BLaER1 (cell line): ENCODE results near the gene BID.
A peak's percentile ranks its signal among the peaks of the same experiment; 100 is the strongest.
"Not testable (repeated sequence)": the region's sequence is repeated elsewhere in the genome, so short reads cannot be mapped to it uniquely, and the experiment has no call there.

Source experiments
- H3K27ac ChIP-seq: shearing (Covaris generic); formaldehyde crosslinking; 2 replicates; pipeline ENCODE4 v1.8.1; 2022
- H3K27me3 ChIP-seq: shearing (Covaris generic); formaldehyde crosslinking; 2 replicates; pipeline ENCODE4 v1.8.1; 2022
- H3K36me3 ChIP-seq: shearing (Covaris generic); formaldehyde crosslinking; 2 replicates; pipeline ENCODE4 v1.8.1; 2022
- H3K4me1 ChIP-seq: shearing (Covaris generic); formaldehyde crosslinking; 2 replicates; pipeline ENCODE4 v1.8.1; 2022
- H3K4me2 ChIP-seq: shearing (Covaris generic); formaldehyde crosslinking; 2 replicates; pipeline ENCODE4 v1.8.1; 2022
- H3K4me3 ChIP-seq: shearing (Covaris generic); formaldehyde crosslinking; 2 replicates; pipeline ENCODE4 v1.8.1; 2022
- H3K9ac ChIP-seq: shearing (Covaris generic); formaldehyde crosslinking; 2 replicates; pipeline ENCODE4 v1.8.1; 2022
- H3K9me3 ChIP-seq: shearing (Covaris generic); formaldehyde crosslinking; 2 replicates; pipeline ENCODE4 v1.8.1; 2022
- H4K20me1 ChIP-seq: shearing (Covaris generic); formaldehyde crosslinking; 2 replicates; pipeline ENCODE4 v1.8.1; 2022
- Cebpa-rat ChIP-seq: shearing (Covaris generic); IDR thresholded peaks from 2 replicates; pipeline ENCODE4 v1.8.1; 2022

The BID gene

GRCh38 chr22:17772958-17773605 lies 1.2 kb downstream of the BID start:
- Histone ChIP-seq H3K9me3 (no peaks in the 10 kb centered on the region), H3K27me3 (no peaks in the 10 kb centered on the region), H3K4me3 (peak overlapping the region; percentile 74), H3K27ac (peak overlapping the region; percentile 97), H3K9ac (peak overlapping the region; percentile 94), H3K36me3 (peaks cover 19% of the 10 kb centered on the region; the same call in 1 of the 2 replicates), H3K4me2 (peak overlapping the region; percentile 96), H4K20me1 (peaks cover 47% of the 10 kb centered on the region), H3K4me1 (peaks cover 84% of the 10 kb centered on the region)
- no peak for TF ChIP-seq Cebpa-rat

- H3K4me2 ChIP-seq = peak overlapping the region; percentile 96
- H3K27me3 ChIP-seq = no peaks in the 10 kb centered on the region
- H4K20me1 ChIP-seq = peaks cover 54% of the 10 kb centered on the region
- H3K4me1 ChIP-seq = peaks cover 87% of the 10 kb centered on the region
- peak overlapping the region; percentile 74 for H3K4me3 ChIP-seq
- peaks cover 19% of the 10 kb centered on the region; the same call in 1 of the 2 replicates for H3K36me3 ChIP-seq
- TF ChIP-seq Cebpa-rat = no peak
- H3K27ac ChIP-seq = peak overlapping the region; percentile 97
- H3K9ac ChIP-seq = peak overlapping the region; percentile 94
- no peaks in the 10 kb centered on the region for H3K9me3 ChIP-seq
Observed at GRCh38 chr22:17772249-17772957, 1.9 kb downstream of the BID start.

GRCh38 chr22:17770180-17771077 lies 3.8 kb downstream of the BID start:
- Histone ChIP-seq H3K4me3 (no peak overlapping the region), H4K20me1 (peaks cover 71% of the 10 kb centered on the region), H3K36me3 (peaks cover 22% of the 10 kb centered on the region), H3K27me3 (no peaks in the 10 kb centered on the region), H3K4me2 (peak overlapping the region; percentile 96), H3K9ac (peak overlapping the region; percentile 68), H3K4me1 (peaks cover 74% of the 10 kb centered on the region), H3K27ac (peak overlapping the region; percentile 97), H3K9me3 (no peaks in the 10 kb centered on the region)
- no peak for TF ChIP-seq Cebpa-rat

- Histone ChIP-seq H3K27me3 (no peaks in the 10 kb centered on the region), H3K4me2 (peak overlapping the region; percentile 96), H3K27ac (peak overlapping the region; percentile 97), H3K36me3 (peaks cover 22% of the 10 kb centered on the region), H3K9ac (peak overlapping the region; percentile 6; the same call in 1 of the 2 replicates), H4K20me1 (peaks cover 78% of the 10 kb centered on the region), H3K4me3 (no peak overlapping the region), H3K4me1 (peaks cover 73% of the 10 kb centered on the region), H3K9me3 (no peaks in the 10 kb centered on the region)
- no peak for TF ChIP-seq Cebpa-rat
Observed at GRCh38 chr22:17769716-17770082, 4.6 kb downstream of the BID start.

GRCh38 chr22:17769013-17769715 lies 5.1 kb downstream of the BID start:
- Histone ChIP-seq H3K4me3 (no peak overlapping the region), H3K4me1 (peaks cover 75% of the 10 kb centered on the region), H3K9ac (peak overlapping the region; percentile 6; the same call in 1 of the 2 replicates), H4K20me1 (peaks cover 84% of the 10 kb centered on the region), H3K9me3 (no peaks in the 10 kb centered on the region), H3K27me3 (no peaks in the 10 kb centered on the region), H3K4me2 (peak overlapping the region; percentile 96), H3K36me3 (peaks cover 22% of the 10 kb centered on the region), H3K27ac (peak overlapping the region; percentile 97)
- TF ChIP-seq Cebpa-rat = no peak

GRCh38 chr22:17767233-17768065 lies 6.8 kb downstream of the BID start:
- H3K4me2 ChIP-seq = peak overlapping the region; percentile 49; the same call in 1 of the 2 replicates
- peaks cover 75% of the 10 kb centered on the region for H3K4me1 ChIP-seq
- H3K4me3 ChIP-seq = no peak overlapping the region
- no peak overlapping the region for H3K27ac ChIP-seq
- no peaks in the 10 kb centered on the region for H3K9me3 ChIP-seq
- H3K9ac ChIP-seq = no peak overlapping the region
- peaks cover 22% of the 10 kb centered on the region for H3K36me3 ChIP-seq
- no peak for TF ChIP-seq Cebpa-rat
- no peaks in the 10 kb centered on the region for H3K27me3 ChIP-seq
- H4K20me1 ChIP-seq = peaks cover 90% of the 10 kb centered on the region

- not testable (repeated sequence) for H3K4me3 ChIP-seq, H3K9me3 ChIP-seq, H3K9ac ChIP-seq, H3K27ac ChIP-seq, H3K27me3 ChIP-seq
- H3K4me1 ChIP-seq = peaks cover 66% of the 10 kb centered on the region
- peak overlapping the region; percentile 59 for H3K4me2 ChIP-seq
- H3K36me3 ChIP-seq = peaks cover 28% of the 10 kb centered on the region
- H4K20me1 ChIP-seq = peaks cover 94% of the 10 kb centered on the region
Observed at GRCh38 chr22:17764852-17765251, 9.4 kb downstream of the BID start.

- H3K9ac ChIP-seq = 0 out of 2 replicates have a peak overlapping the region, but pooled peaks have one; percentile 10
- H3K27me3 ChIP-seq = no peaks in the 10 kb centered on the region
- peaks cover 94% of the 10 kb centered on the region for H4K20me1 ChIP-seq
- TF ChIP-seq Cebpa-rat = no peak
- H3K36me3 ChIP-seq = peaks cover 22% of the 10 kb centered on the region
- no peaks in the 10 kb centered on the region for H3K9me3 ChIP-seq
- peaks cover 58% of the 10 kb centered on the region for H3K4me1 ChIP-seq
- peak overlapping the region; percentile 59 for H3K4me2 ChIP-seq
- H3K27ac ChIP-seq = no peak overlapping the region
- no peak overlapping the region for H3K4me3 ChIP-seq
Observed at GRCh38 chr22:17764036-17764435, 10.2 kb downstream of the BID start.

- H3K4me2 ChIP-seq = peak overlapping the region; percentile 59; the same call in 1 of the 2 replicates
- not testable (repeated sequence) for H3K4me3 ChIP-seq, H3K9me3 ChIP-seq, H3K27ac ChIP-seq, H3K9ac ChIP-seq, H3K27me3 ChIP-seq
- peaks cover 97% of the 10 kb centered on the region for H4K20me1 ChIP-seq
- H3K4me1 ChIP-seq = peaks cover 52% of the 10 kb centered on the region
- peaks cover 23% of the 10 kb centered on the region for H3K36me3 ChIP-seq
Observed at GRCh38 chr22:17763442-17763841, 10.8 kb downstream of the BID start.
